HEK293T (cell line): ENCODE data around the gene HMOX1.

Experiments
- ARNT ChIP-seq: fragments of 450-650 bp; IDR thresholded peaks from 2 replicates; pipeline ENCODE4 v1.6.1; 2017; ENCODE audit warnings: mild to moderate bottlenecking
- CTBP1 ChIP-seq: fragments of 450-650 bp; IDR thresholded peaks from 2 replicates; pipeline ENCODE4 v1.6.1; 2016; ENCODE audit warnings: borderline replicate concordance
- ELF4 ChIP-seq: fragments of 450-650 bp; IDR thresholded peaks from 2 replicates; pipeline ENCODE4 v1.6.1; 2017; ENCODE audit warnings: antibody characterized with exemption
- FOXM1 ChIP-seq: fragments of 450-650 bp; IDR thresholded peaks from 2 replicates; pipeline ENCODE4 v1.6.1; 2017; ENCODE audit warnings: mild to moderate bottlenecking, borderline replicate concordance
- HDGF ChIP-seq: fragments of 450-650 bp; IDR thresholded peaks from 2 replicates; pipeline ENCODE4 v1.6.1; 2017; ENCODE audit warnings: antibody characterized with exemption, borderline replicate concordance
- SP1 ChIP-seq: fragments of 450-650 bp; IDR thresholded peaks from 2 replicates; pipeline ENCODE4 v1.6.1; 2017
- TARDBP ChIP-seq: fragments of 450-650 bp; IDR thresholded peaks from 2 replicates; pipeline ENCODE4 v1.6.1; 2016

DNA sequence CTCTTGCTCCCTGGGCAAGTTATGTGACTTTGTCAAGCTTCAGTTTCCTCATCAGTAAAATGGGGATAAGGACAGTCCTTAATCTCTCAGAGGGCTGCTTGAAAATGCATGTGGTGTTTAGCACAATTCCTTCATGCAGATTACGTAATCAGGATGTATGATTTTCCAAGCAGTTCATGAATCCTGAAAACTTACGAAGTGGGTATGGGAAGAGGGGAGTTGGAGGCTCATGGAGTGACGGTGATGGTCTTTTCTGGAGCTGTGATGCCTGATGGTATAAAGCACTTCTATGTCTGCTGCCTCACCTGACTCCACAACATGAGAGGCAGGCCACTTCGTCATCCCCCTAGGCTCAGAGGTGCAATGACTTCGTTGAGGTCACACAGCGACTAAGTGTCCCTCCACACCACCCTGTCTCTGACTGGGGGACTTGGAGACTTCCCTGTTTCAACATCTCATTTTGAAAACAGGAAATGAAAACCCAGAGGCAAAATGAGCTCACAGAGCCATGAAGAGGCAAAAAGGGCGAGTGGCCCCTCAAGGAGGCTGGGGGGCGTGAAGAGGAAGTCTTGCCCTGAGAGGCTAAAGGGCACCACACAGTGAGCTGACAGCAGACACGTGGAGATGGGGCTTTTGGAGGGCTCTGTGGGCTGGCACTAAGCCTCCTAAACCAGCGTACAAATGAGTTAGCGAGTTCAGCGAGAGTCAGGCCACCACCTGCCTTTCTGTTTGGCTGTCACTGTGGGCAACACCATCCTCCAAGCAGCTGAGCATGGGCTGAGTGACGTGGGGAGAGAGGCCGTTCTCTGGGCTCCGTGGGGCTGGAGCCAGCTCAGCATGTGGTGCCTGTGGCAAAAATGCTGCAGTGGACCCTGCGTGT lies 29.1 kb downstream of the HMOX1 start:
- TF ChIP-seq SP1 (no peak), HDGF (no peak), FOXM1 (no peak), CTBP1 (no peak), TARDBP (no peak), ARNT (no peak), ELF4 (no peak)
